Thymus (tissue), 14 donors: ENCODE measurements around the gene ARF4. TPM values are rescaled to one million over a fixed set of nuclear protein-coding genes. Genes with fewer than 3 reads are reported as not detected.
"Not testable (repeated sequence)": the region's sequence is repeated elsewhere in the genome, so short reads cannot be mapped to it uniquely, and the experiment has no call there.

ENCODE experiments used
- DNase-seq, 9 donors: peaks; one replicate each; pipeline ENCODE4 v3.0.0-alpha.2; 2013; ENCODE audit warnings: low spot score in 9 of 9, low read depth in 6 of 9, missing footprints in 1 of 9
- H3K27ac ChIP-seq, 2 donors: one replicate each; pipeline ENCODE4 v1.5.1; 2013; ENCODE audit warnings: control low read depth in 1 of 2, low read depth in 1 of 2, low read length in 1 of 2, mild to moderate bottlenecking in 1 of 2, moderate library complexity in 1 of 2
- H3K27me3 ChIP-seq, 2 donors: one replicate each; pipeline ENCODE4 v1.5.1; 2013; ENCODE audit warnings: low read length in 1 of 2; ENCODE audit not compliant: control insufficient read depth in 2 of 2, insufficient read depth in 1 of 2
- H3K36me3 ChIP-seq, 2 donors: one replicate each; pipeline ENCODE4 v1.5.1; 2013; ENCODE audit warnings: low read length in 1 of 2, mild to moderate bottlenecking in 1 of 2, moderate library complexity in 1 of 2; ENCODE audit not compliant: control insufficient read depth in 2 of 2, insufficient read depth in 2 of 2
- H3K4me1 ChIP-seq, 2 donors: one replicate each; pipeline ENCODE4 v1.5.1; 2013; ENCODE audit warnings: low read length in 2 of 2; ENCODE audit not compliant: control insufficient read depth in 2 of 2, insufficient read depth in 2 of 2
- H3K4me3 ChIP-seq, 2 donors: one replicate each; pipeline ENCODE4 v1.5.1; 2013; ENCODE audit warnings: low read length in 2 of 2, control low read depth in 1 of 2, mild to moderate bottlenecking in 1 of 2
- H3K9me3 ChIP-seq, 2 donors: one replicate each; pipeline ENCODE4 v1.5.1; 2013; ENCODE audit warnings: low read length in 1 of 2, mild to moderate bottlenecking in 1 of 2; ENCODE audit not compliant: control insufficient read depth in 2 of 2, insufficient read depth in 1 of 2
- whole genome bisulfite sequencing: extraction: QIAGEN DNeasy Blood & Tissue Kit; methylation state at CpG from one replicate; pipeline ENCODE4 v1.1.7; 2013; 5-methylcytosine and 5-hydroxymethylcytosine counted together
- long read RNA-seq, 10 donors: transcript quantifications; one replicate each; lab custom pipeline, GENCODE V29; 2026
- polyA plus RNA-seq: library from polyadenylated mRNA; stranded (reverse); fragments of 200-250 nt; gene quantifications from one replicate; pipeline ENCODE4 v1.2.3, GENCODE V29; 2013
- total RNA-seq: library from RNA; stranded (reverse); fragments of 120-200 nt; gene quantifications from one replicate; pipeline ENCODE4 v1.2.4, GENCODE V29; 2013
- donor health status: healthy.

Gene ARF4
- total RNA-seq: 43.4 TPM
- 152 TPM for polyA plus RNA-seq
- long read RNA-seq, donor 1, transcript ARF4-201 (6 exons, 1,660 nt): major isoform, 6 of 6 reads
- long read RNA-seq, donor 1, partial matches to known transcripts: 0 of 6 reads
- long read RNA-seq, donor 1, other reads (novel, unspliced or antisense): 0 of 6 reads
- long read RNA-seq, donor 2, transcript ARF4-201 (6 exons, 1,660 nt): major isoform, 63 of 64 reads
- long read RNA-seq, donor 2, partial matches to known transcripts: 0 of 64 reads
- long read RNA-seq, donor 2, other reads (novel, unspliced or antisense): 0 of 64 reads
- long read RNA-seq, donor 3, transcript ARF4-201 (6 exons, 1,660 nt): major isoform, 59 of 78 reads
- long read RNA-seq, donor 3, partial matches to known transcripts: 17 of 78 reads
- long read RNA-seq, donor 3, other reads (novel, unspliced or antisense): 0 of 78 reads
- long read RNA-seq, donor 4, transcript ARF4-201 (6 exons, 1,660 nt): major isoform, 23 of 23 reads
- long read RNA-seq, donor 4, partial matches to known transcripts: 0 of 23 reads
- long read RNA-seq, donor 4, other reads (novel, unspliced or antisense): 0 of 23 reads
- long read RNA-seq, donor 5, transcript ARF4-201 (6 exons, 1,660 nt): major isoform, 62 of 65 reads
- long read RNA-seq, donor 5, partial matches to known transcripts: 0 of 65 reads
- long read RNA-seq, donor 5, other reads (novel, unspliced or antisense): 0 of 65 reads
- long read RNA-seq, donor 6, transcript ARF4-201 (6 exons, 1,660 nt): major isoform, 38 of 40 reads
- long read RNA-seq, donor 6, partial matches to known transcripts: 0 of 40 reads
- long read RNA-seq, donor 6, other reads (novel, unspliced or antisense): 0 of 40 reads
- long read RNA-seq, donor 7, transcript ARF4-201 (6 exons, 1,660 nt): major isoform, 42 of 47 reads
- long read RNA-seq, donor 7, partial matches to known transcripts: 0 of 47 reads
- long read RNA-seq, donor 7, other reads (novel, unspliced or antisense): 0 of 47 reads
- long read RNA-seq, donor 8, transcript ARF4-201 (6 exons, 1,660 nt): major isoform, 16 of 16 reads
- long read RNA-seq, donor 8, partial matches to known transcripts: 0 of 16 reads
- long read RNA-seq, donor 8, other reads (novel, unspliced or antisense): 0 of 16 reads
- long read RNA-seq, donor 9, transcript ARF4-201 (6 exons, 1,660 nt): major isoform, 27 of 27 reads
- long read RNA-seq, donor 9, partial matches to known transcripts: 0 of 27 reads
- long read RNA-seq, donor 9, other reads (novel, unspliced or antisense): 0 of 27 reads
- long read RNA-seq, donor 10, transcript ARF4-201 (6 exons, 1,660 nt): major isoform, 34 of 35 reads
- long read RNA-seq, donor 10, partial matches to known transcripts: 0 of 35 reads
- long read RNA-seq, donor 10, other reads (novel, unspliced or antisense): 0 of 35 reads

DNA sequence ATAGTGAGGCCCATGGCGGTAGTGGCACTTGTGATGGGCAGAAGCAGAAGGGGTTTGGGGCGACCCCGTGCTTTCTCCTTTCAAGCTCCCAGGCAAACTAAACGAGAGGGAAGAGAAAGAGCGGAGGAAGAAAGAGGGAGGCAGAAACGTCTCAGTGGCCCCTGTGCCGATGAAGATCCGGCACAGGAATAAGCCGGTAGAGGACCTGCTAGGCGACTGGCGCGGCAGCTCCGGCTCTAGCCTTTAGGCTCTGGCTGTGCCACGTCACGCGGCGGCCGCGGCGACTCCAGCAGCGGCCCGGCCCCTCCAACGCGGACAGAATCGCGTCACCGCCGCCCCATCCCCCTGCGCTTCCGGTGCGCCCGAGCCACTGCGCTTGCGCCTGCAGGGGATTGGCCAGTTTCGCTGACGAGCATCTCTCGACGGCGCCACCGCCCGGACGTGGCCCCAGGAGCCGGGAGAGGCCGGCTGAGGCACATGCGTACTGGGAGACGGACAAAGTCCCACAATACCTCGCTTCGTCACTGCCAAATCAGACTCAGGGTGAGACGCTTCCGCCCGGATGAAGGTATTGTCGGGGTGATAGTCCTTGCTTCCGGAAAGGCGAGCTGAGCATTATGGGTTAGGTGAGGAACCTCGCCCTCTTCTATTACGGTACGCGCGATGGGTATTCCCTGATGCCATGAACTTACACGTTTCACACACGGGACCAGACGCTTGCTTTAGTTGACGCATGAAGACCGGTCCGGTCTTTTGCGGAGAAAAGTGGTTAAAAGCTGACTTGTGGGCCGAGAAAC is at the start of gene ARF4:
Gene ARF4, minus strand, starts transcription at position 218 of the 797 bp plus-strand sequence. Its CDS starts 204 bp downstream, at position 14.
- H3K27ac ChIP-seq: peak within 1 kb of the TSS; percentile 98 to 99
- WGBS: under 1% methylated on average over 67 of the region's 67 CpGs
- H3K9me3 ChIP-seq: peaks cover 0 to 4% of the 10 kb centered on the region in 2 donors
- H3K4me1 ChIP-seq: peaks cover 9 to 15% of the 10 kb centered on the region in 2 donors
- H3K27me3 ChIP-seq: no peaks in the 10 kb centered on the region
- peaks cover 0 to 6% of the 10 kb centered on the region in 2 donors for H3K36me3 ChIP-seq
- peak within 1 kb of the TSS; percentile 85 to 95 for H3K4me3 ChIP-seq
- peak; percentile 96 to 99 (median 98) for DNase-seq

DNA sequence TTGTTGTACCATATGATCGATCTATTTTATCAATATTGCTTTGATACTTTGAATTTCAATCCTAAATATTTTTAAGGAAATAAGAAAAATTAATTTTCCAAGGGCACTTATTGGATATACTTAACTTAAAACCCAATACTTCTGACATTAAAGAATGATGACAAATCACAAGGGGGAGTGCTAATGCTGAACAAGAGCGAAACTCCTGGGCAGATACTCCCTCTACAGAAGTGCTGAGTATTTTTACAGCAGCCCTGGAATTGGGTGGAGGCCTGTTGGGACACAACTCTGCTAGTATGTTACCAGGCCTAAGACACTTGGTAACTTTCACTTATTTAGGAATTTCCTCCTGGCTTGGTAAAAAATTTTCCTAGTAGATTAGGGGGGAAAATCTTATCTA is 49.6 kb upstream of the ARF4 start:
- WGBS: 96% methylated on average over 2 of the region's 2 CpGs
- H3K9me3 ChIP-seq: peaks cover 0 to 3% of the 10 kb centered on the region in 2 donors
- no peak for DNase-seq
- no peak overlapping the region for H3K27ac ChIP-seq
- no peaks in the 10 kb centered on the region for H3K27me3 ChIP-seq
- H3K36me3 ChIP-seq: peaks cover 29 to 53% of the 10 kb centered on the region in 2 donors
- no peak overlapping the region for H3K4me3 ChIP-seq
- no peaks in the 10 kb centered on the region for H3K4me1 ChIP-seq

DNA sequence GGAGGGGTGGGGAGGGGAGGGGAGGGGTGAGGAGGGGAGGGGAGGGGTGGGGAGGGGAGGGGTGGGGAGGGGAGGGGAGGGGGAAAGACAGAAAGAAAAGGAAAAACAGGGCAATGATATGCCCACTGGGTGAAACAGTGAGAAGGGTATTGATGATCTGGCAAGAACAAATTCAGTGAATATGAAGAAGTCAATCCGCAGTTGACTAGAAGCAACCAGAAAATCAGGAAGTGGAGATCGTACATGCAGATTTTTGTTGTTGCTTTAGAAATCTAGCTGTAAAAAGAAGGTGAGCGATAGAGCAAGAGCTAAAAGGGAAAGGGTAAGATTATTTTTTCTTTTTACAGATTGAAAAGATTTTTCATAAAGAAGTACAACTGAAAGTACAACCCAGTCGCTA is 47.6 kb upstream of the ARF4 start:
- H3K9me3 ChIP-seq: peaks cover 0 to 2% of the 10 kb centered on the region in 2 donors
- no peak for DNase-seq
- 98% methylated on average over 4 of the region's 4 CpGs for WGBS
- H3K4me1 ChIP-seq: no peaks in the 10 kb centered on the region
- peaks cover 23 to 52% of the 10 kb centered on the region in 2 donors for H3K36me3 ChIP-seq
- no peak overlapping the region for H3K4me3 ChIP-seq
- no peak overlapping the region for H3K27ac ChIP-seq
- H3K27me3 ChIP-seq: no peaks in the 10 kb centered on the region

DNA sequence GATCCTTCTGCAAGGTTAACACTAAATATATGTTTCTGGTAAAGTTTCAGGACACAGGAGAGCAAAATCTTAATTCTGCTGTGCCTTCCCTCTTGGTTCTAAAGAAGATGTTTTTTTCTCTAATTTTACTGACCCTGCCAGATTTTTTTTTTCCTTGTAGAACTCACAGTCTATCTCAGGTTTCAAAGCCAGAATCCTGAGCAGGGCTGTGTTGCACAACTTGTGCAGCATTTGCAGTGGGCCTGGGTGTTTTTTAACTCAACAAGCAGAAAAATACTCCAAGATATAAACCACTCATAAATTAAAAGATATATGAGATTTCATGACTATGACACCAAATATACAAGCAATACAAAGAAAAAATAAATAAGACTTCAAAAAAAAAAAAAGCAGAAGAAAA is 40.2 kb upstream of the ARF4 start:
- H3K4me3 ChIP-seq: no peak overlapping the region
- peaks cover 16 to 46% of the 10 kb centered on the region in 2 donors for H3K36me3 ChIP-seq
- H3K4me1 ChIP-seq: no peaks in the 10 kb centered on the region
- no peak overlapping the region for H3K27ac ChIP-seq
- no peak for DNase-seq
- no peaks in the 10 kb centered on the region for H3K27me3 ChIP-seq
- H3K9me3 ChIP-seq: no peaks in the 10 kb centered on the region

DNA sequence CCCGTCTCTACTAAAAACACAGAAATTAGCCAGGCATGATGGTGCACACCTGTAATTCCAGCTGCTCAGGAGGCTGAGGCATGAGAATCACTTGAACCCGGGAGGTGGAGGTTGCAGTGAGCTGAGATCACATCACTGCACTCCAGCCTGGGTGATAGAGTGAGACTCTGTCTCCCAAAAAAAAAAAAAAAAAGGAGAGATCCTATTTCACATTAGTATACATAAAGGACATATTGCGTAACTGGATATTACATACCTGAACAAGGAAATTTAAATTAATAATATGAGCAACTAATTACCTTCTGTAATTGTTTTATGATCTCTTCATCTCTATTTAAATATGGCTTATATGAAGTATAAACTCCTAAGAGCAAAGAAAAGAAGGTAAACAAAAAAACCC is 37.1 kb upstream of the ARF4 start:
- 93% methylated on average over 3 of the region's 3 CpGs for WGBS
- H3K36me3 ChIP-seq: peaks cover 15 to 43% of the 10 kb centered on the region in 2 donors
- H3K27me3 ChIP-seq, H3K4me1 ChIP-seq, H3K4me3 ChIP-seq, DNase-seq, H3K27ac ChIP-seq, H3K9me3 ChIP-seq: not testable (repeated sequence)

GRCh38 chr3:57627976-57628375 is 30.8 kb upstream of the ARF4 start:
- no peaks in the 10 kb centered on the region for H3K9me3 ChIP-seq
- WGBS: 96% methylated on average over 6 of the region's 6 CpGs
- no peak overlapping the region for H3K27ac ChIP-seq
- H3K27me3 ChIP-seq: no peaks in the 10 kb centered on the region
- DNase-seq: no peak
- no peaks in the 10 kb centered on the region for H3K4me1 ChIP-seq
- no peak overlapping the region for H3K4me3 ChIP-seq
- peaks cover 25 to 59% of the 10 kb centered on the region in 2 donors for H3K36me3 ChIP-seq

- no peaks in the 10 kb centered on the region for H3K9me3 ChIP-seq
- DNase-seq: no peak
- no peak overlapping the region for H3K27ac ChIP-seq
Observed at GRCh38 chr3:57624801-57625200, 27.7 kb upstream of the ARF4 start.

DNA sequence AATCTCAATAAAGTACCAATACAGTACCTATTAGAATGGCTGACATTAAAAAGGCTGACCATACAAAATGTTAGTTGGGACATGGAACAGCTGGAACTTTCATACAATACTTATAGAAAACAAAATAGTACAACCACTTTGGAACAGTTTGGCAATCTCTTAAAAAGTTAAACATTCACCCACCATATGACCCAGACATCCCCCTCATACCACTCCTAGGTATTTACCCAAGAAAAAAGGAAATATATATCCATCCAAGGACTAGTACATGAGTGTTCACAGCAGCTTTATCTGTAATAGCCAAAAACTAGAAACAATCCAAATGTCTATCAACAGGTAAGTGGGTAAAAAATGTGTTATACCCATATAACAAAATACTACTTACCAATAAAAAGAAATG is 25.2 kb upstream of the ARF4 start:
- H3K36me3 ChIP-seq: peaks cover 10 to 29% of the 10 kb centered on the region in 2 donors
- no peak overlapping the region for H3K27ac ChIP-seq
- no peak overlapping the region for H3K4me3 ChIP-seq
- H3K4me1 ChIP-seq: no peaks in the 10 kb centered on the region
- no peaks in the 10 kb centered on the region for H3K9me3 ChIP-seq
- no peak for DNase-seq
- H3K27me3 ChIP-seq: no peaks in the 10 kb centered on the region

More at GRCh38 chr3:57624801-57625200, 27.7 kb upstream of the ARF4 start:
- WGBS: 98% methylated on average over 3 of the region's 3 CpGs
- Histone ChIP-seq H3K36me3 (peaks cover 19 to 48% of the 10 kb centered on the region in 2 donors), H3K27me3 (no peaks in the 10 kb centered on the region), H3K4me1 (no peaks in the 10 kb centered on the region), H3K4me3 (no peak overlapping the region)
